ENCODE results near the gene LRRC4B. TPM values are rescaled to one million over a fixed set of nuclear protein-coding genes. Genes with fewer than 3 reads are reported as not detected.

Gene LRRC4B
- total RNA-seq, 1 donor from 2014 or later, result not detected

DNA sequence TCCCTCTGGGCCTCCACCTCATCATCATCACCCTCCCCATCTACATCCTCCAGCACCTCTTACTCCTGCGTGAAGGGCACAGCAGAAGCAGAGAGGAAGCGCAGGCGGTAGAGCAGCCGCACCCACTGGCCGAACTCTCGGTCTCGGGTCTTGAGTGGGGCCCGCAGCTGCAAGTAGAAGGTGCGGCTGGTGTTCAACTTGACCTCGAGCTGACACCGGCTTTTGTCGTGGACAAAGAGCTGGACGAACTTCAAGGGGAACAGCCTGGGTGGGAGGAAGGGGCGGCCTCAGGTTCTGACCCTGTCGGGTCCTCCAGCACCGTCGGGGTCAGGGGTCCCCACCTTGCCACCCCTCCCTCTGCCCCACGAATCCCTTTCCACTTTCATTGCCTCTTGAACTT is 100.7 kb downstream of the LRRC4B start:
- DNase-seq (ENCODE audit: low read depth in 2 of 2), result no peak

Other genes starting within 250 kb of the LRRC4B start
- 0.13 and 0.76 TPM in 2 replicates for gene KCNC3, start 239.1 kb downstream of the LRRC4B start, total RNA-seq
- gene NAPSA, start 202.8 kb downstream of the LRRC4B start, total RNA-seq, result under 0.01 TPM in 2 replicates
- gene NR1H2, start 192.0 kb downstream of the LRRC4B start, total RNA-seq, result 37.7 and 82.6 TPM in 2 replicates
- 38.8 and 56.6 TPM in 2 replicates for gene POLD1, start 184.1 kb downstream of the LRRC4B start, total RNA-seq
- not detected in 2 replicates for gene SPIB, start 149.5 kb downstream of the LRRC4B start, total RNA-seq
- gene MYBPC2, start 135.5 kb downstream of the LRRC4B start, total RNA-seq, result under 0.01 TPM in 1 of 2 replicates, not detected in the other
- gene EMC10, start 91.9 kb downstream of the LRRC4B start, total RNA-seq, result 54.0 and 82.9 TPM in 2 replicates
- 0.13 and 0.25 TPM in 2 replicates for gene GARIN5A, start 91.6 kb downstream of the LRRC4B start, total RNA-seq
- 18.9 and 27.4 TPM in 2 replicates for gene JOSD2, start 57.2 kb downstream of the LRRC4B start, total RNA-seq
- gene ASPDH, start 54.5 kb downstream of the LRRC4B start, total RNA-seq, result not detected in 2 replicates
- gene SYT3, start 71.4 kb upstream of the LRRC4B start, total RNA-seq, result under 0.01 TPM in 1 of 2 replicates, not detected in the other
- 0.89 TPM in 1 of 2 replicates, not detected in the other for gene C19orf81, start 81.0 kb upstream of the LRRC4B start, total RNA-seq
- gene SHANK1, start 151.4 kb upstream of the LRRC4B start, total RNA-seq, result under 0.01 and 0.13 TPM in 2 replicates
- gene CLEC11A, start 154.9 kb upstream of the LRRC4B start, total RNA-seq, result 1.3 and 2.1 TPM in 2 replicates
- not detected in 2 replicates for gene GPR32, start 202.0 kb upstream of the LRRC4B start, total RNA-seq
- not detected in 2 replicates for gene ACP4, start 222.0 kb upstream of the LRRC4B start, total RNA-seq